HG03280 (cell line): Measurements from ENCODE around the gene SLC6A12.

Source experiments
- ATAC-seq: cut with Tn5 transposase; IDR thresholded peaks from one replicate; pipeline ENCODE4 v1.9.1; 2021; ENCODE audit warnings: mild to moderate bottlenecking, moderate library complexity; ENCODE audit not compliant: unreplicated experiment

Gene SLC6A12

DNA sequence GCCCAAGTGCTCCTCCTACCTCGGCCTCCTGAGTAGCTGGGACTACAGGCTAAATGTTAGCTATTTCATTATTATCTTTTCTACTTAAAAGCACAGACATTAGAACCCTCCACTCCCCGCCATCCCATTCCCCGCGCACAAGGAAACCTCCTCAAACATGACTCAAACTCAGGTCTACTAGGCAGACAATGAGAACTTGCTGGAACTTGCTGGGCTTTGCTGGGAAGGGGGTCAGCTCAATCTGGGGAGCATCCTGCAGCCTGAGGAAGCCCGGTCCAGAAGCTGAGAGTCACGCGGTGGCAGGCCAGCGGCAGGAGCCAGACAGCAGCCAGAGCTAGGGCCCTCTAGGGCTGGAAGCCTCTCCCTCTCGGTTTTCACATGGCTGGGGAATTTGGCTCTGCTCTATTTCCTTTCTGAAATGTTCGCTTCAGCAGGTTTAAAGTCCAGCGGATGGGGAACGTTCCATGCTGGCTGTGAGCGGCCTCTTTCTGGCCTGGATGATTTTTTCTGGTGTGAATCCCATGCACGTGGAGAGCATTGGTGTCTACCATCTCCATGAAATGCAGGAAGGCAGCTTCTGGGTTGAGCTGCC lies 68.5 kb downstream of the SLC6A12 start:
- ATAC-seq, result no peak

DNA sequence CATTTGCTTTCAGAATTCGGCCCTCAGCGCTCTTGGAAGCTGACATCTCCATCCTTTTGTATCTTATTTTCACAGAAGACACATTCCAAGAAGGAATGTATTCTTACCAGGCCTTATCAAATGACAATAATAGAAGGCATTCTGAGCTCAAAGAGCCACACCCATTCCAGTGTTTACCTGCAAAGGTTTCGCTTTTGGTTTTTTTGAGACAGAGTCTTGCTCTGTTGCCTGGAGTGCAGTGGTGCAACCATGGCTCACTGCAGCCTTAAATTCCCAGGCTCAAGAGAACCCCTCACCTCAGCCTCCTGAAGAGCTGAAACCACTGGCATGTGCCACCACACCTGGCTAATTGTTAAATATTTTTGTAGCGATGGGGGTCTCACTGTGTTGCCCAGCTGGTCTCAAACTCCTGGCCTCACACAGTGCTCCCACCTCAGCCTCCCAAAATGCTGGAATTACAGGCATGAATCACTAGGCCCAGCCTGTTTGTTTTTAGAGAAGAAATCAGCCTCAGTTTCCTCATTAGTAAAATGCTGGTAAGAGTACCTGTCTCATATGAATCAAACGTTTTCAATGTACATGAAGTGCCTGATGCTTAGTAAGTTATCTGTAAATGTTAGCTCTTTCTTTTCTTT lies 69.2 kb downstream of the SLC6A12 start:
- ATAC-seq, result no peak

DNA sequence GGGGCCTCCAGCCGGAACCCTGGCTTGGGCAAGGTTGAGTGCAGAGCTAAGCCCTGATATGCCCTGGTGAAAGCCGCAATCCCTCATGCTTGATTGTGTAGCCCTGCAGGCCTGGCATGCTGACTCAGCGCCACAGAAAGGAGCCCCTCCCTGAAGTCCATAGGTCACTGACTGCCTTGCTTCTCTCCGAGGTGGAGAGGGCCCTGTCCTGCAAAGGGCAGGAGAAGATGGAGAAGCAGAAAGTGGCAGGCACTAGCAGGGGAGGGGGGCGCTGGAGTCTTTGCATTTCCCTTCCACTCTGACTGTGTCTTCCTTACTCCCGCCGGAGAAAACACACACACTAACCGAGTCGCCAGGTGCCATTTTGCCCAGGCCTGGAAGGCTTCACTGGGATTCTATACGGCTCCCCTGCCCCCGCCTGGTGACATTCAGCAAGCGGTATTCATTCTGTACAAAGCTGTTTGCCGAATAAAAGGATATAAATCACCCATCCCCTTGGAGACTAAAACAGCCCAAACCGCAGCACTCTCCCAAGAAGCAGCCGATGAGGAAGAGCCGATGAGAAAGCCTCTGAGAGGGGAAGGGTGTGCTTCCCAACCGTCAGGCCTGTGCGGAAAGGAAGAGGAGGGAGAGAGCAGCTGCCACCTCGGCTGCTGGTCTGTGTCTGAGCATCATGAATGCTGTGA lies 69.8 kb downstream of the SLC6A12 start:
- no peak for ATAC-seq

DNA sequence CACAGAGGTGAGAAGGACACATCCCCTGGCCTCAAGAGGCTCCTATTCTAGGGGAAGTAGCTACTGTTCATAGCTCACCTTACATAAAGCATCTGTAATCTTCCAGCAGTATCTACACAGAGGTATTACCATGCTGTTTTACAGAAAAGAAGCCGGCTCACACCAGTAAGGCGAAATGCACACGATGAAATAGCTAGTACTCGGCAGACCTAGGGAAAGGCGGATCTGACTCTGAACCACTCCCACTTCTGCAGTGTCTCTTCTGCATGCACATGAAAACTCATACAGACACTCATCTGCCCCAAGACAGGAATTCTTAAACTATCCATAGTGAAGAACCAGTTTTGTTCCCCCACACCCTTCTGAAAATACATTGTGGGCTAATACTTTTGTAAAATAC lies 73.8 kb downstream of the SLC6A12 start:
- ATAC-seq, result no peak
